Upper lobe of left lung (tissue), 4 donors: ENCODE results near the gene TET3.

Experiments
- POLR2AphosphoS5 ChIP-seq, 2 donors: sonication (generic); formaldehyde crosslinking; IDR thresholded peaks; one replicate each; pipeline ENCODE4 v1.5.1; 2017; ENCODE audit warnings: antibody characterized with exemption in 2 of 2
- TF ChIP-seq, protein P1 (sequence below), 6 experiments: fragments of 450-650 bp in 4 of 6; fragments of 200-600 bp in 2 of 6; sonication (generic) in 2 of 6; IDR thresholded peaks; one replicate each; pipeline ENCODE4 v1.5.1; 2016 to 2019; ENCODE audit warnings: antibody characterized with exemption in 6 of 6

DNA sequence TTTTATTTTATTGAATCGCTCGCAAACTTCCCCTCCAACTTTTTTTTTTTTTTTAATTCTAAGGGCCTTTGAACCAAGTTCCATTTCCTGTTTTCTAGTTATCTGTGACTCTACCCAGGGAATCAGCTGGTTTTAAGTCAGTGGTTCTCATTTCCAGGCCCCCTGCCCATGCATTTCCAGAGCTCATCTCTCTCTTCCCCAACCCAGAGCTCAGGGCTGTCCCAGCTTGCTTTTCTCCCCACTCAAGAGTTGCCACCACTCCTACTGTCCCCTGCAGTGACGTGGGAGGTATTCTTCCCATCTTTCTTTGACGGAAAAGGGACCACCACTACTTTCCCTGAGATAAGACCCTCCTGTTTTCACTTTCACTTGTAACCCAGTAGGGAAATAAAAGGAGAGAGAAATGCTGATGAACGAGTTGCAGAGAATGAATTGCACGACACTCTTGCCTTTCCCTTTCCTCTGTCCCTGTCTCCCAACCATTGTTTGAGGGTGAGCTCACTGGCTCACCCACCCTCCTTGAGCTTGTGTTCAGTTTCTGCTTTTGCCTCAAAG, 42.1 kb downstream of the TET3 start:
- no peak for TF ChIP-seq POLR2AphosphoS5 (IDR thresholded peaks at IDR 0.05)
- TF ChIP-seq, protein P1, sequence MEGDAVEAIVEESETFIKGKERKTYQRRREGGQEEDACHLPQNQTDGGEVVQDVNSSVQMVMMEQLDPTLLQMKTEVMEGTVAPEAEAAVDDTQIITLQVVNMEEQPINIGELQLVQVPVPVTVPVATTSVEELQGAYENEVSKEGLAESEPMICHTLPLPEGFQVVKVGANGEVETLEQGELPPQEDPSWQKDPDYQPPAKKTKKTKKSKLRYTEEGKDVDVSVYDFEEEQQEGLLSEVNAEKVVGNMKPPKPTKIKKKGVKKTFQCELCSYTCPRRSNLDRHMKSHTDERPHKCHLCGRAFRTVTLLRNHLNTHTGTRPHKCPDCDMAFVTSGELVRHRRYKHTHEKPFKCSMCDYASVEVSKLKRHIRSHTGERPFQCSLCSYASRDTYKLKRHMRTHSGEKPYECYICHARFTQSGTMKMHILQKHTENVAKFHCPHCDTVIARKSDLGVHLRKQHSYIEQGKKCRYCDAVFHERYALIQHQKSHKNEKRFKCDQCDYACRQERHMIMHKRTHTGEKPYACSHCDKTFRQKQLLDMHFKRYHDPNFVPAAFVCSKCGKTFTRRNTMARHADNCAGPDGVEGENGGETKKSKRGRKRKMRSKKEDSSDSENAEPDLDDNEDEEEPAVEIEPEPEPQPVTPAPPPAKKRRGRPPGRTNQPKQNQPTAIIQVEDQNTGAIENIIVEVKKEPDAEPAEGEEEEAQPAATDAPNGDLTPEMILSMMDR (IDR thresholded peaks at IDR 0.05) = no peak
